ENCODE data around the gene GDPD3. TPM values are rescaled to one million over a fixed set of nuclear protein-coding genes. Genes with fewer than 3 reads are reported as not detected.

GDPD3 gene
- polyA plus RNA-seq, 3 donors from 2014 or later, result not detected

- DNase-seq, result peak; percentile 88 to 93 (median 93)
- Mint-ChIP-seq H3K9me3 (peaks cover 14 to 25% (median 23%) of the 10 kb centered on the region in 6 donors), H3K4me3 (peak within 1 kb of the TSS; percentile 86 to 92 (median 86)), H3K36me3 (peaks cover 11 to 23% (median 19%) of the 10 kb centered on the region in 3 donors), H3K27me3 (ENCODE audit: low read depth in 3 of 3) (peaks cover 5 to 11% (median 8%) of the 10 kb centered on the region in 3 donors), H3K27ac (peak within 1 kb of the TSS; percentile 91 to 95 (median 94)), H3K4me1 (peaks cover 35 to 42% of the 10 kb centered on the region in 2 donors)
Observed at GRCh38 chr16:30096105-30096861, 17.1 kb downstream of the GDPD3 start, which contains the start of gene YPEL3. YPEL3 (minus strand) TSS chr16:30096213; CDS start chr16:30095482, 731 bp downstream.

DNA sequence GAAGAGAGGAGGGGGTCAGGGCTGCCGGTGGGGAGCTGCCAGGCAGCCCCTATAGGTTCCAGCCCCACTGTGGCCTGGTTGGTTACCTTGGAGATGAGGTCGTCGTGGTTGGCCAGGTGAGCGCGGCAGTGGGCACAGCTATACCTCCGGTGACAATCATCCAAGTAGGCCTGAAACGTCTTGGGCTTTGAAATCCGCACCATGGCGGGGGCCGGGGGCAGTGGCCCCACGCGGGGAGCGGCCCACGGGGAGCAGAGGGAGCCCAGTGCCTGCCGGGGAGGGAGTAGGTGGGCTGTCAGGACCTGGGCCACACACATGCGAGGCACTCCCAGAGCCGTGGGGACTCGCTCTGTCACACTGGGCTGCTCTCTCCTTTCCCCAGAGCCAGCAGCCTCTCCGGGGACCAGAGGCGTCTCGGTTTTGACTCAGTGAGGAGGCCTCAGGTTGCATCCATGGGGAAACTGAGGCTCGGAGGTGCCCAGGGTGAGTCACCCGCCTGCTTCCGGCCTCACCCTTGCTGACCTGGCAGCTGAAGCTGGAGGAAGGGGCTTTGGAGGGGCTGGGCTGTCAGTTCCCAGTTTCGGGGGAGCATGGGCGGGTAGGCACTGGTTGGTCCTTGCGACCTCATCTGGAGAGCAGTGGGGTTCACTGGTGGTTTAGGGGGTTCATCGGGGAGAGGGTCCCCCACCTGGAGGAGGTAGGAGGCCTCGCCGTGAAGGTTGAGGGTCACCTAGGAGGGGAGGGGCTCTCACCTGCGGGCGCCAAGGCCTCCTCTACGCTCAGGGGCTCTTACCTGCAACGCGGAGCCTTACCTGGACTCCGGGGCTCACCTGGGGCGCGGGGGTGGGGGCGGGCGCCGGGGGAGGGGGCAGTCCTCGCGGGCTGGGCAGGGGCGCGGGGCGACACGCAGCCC lies 17.9 kb downstream of the GDPD3 start:
- peak overlapping the region; percentile 88 to 94 (median 93) for H3K27ac Mint-ChIP-seq
- peaks cover 5 to 11% (median 8%) of the 10 kb centered on the region in 3 donors for H3K27me3 Mint-ChIP-seq (ENCODE audit: low read depth in 3 of 3)
- H3K9me3 Mint-ChIP-seq, result peaks cover 14 to 25% (median 23%) of the 10 kb centered on the region in 6 donors
- peak in 2 of 3 donors; percentile 14 to 29 for DNase-seq
- peaks cover 11 to 23% (median 19%) of the 10 kb centered on the region in 3 donors for H3K36me3 Mint-ChIP-seq
- H3K4me3 Mint-ChIP-seq, result peak overlapping the region; percentile 86 to 92 (median 86)
- peaks cover 36 to 42% of the 10 kb centered on the region in 2 donors for H3K4me1 Mint-ChIP-seq

- Mint-ChIP-seq H3K4me1 (peaks cover 38 to 42% of the 10 kb centered on the region in 2 donors), H3K36me3 (peaks cover 11 to 23% (median 19%) of the 10 kb centered on the region in 3 donors), H3K4me3 (peak overlapping the region; percentile 86 to 92 (median 86)), H3K27me3 (ENCODE audit: low read depth in 3 of 3) (peaks cover 5 to 11% (median 8%) of the 10 kb centered on the region in 3 donors), H3K9me3 (peaks cover 14 to 25% (median 23%) of the 10 kb centered on the region in 6 donors), H3K27ac (peak overlapping the region; percentile 88 to 94 (median 93))
- DNase-seq, result no peak
Observed at GRCh38 chr16:30094541-30095165, 18.7 kb downstream of the GDPD3 start.

DNA sequence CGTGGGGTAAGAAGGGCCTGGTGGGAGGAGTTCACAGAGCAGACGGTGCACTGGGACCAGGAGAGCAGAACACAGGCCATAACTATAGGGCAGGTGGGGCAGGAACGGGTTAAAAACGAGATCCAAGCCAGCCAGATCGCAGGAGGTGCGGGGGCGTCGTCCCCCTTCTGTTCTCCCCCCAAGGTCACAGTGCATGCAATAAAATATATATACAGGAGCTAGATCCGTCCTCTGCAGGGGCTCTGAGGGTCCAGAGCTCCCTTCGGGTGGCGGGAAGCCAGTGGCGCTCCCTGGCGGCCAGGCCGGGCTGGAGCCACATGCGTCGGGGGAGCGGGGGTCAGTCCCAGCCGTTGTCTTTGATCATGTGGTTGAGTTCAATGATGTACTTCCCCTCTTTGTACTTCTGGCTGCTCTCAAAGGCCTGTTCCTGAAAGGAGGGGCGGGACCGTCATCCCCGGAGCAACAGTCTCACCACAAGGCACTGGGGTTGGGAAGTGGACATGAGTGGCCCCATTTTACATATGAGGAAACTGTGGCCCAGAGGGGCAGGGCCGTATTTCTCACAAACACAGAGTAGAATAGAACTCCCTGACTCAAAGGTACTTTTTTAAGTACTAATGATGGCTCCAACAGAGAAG lies 20.8 kb downstream of the GDPD3 start:
- H3K4me3 Mint-ChIP-seq, result peak overlapping the region; percentile 89 to 96 (median 93)
- peaks cover 8 to 14% (median 11%) of the 10 kb centered on the region in 6 donors for H3K9me3 Mint-ChIP-seq
- H3K27ac Mint-ChIP-seq, result peak overlapping the region; percentile 90 to 96 (median 93)
- peaks cover 37 to 42% of the 10 kb centered on the region in 2 donors for H3K4me1 Mint-ChIP-seq
- peaks cover 7 to 20% (median 14%) of the 10 kb centered on the region in 3 donors for H3K36me3 Mint-ChIP-seq
- H3K27me3 Mint-ChIP-seq (ENCODE audit: low read depth in 3 of 3), result peaks cover 3 to 11% (median 11%) of the 10 kb centered on the region in 3 donors
- peak; percentile 65 to 70 (median 66) for DNase-seq

- H3K27me3 Mint-ChIP-seq (ENCODE audit: low read depth in 3 of 3), result peaks cover under 1 to 10% (median 8%) of the 10 kb centered on the region in 3 donors
- peaks cover 4 to 22% (median 12%) of the 10 kb centered on the region in 3 donors for H3K36me3 Mint-ChIP-seq
- H3K4me3 Mint-ChIP-seq, result peak within 1 kb of the TSS; percentile 89 to 96 (median 93)
- peaks cover 34 to 38% of the 10 kb centered on the region in 2 donors for H3K4me1 Mint-ChIP-seq
- peak within 1 kb of the TSS; percentile 90 to 96 (median 93) for H3K27ac Mint-ChIP-seq
- peak; percentile 92 to 93 (median 92) for DNase-seq
- peaks cover 1 to 7% (median 4%) of the 10 kb centered on the region in 6 donors for H3K9me3 Mint-ChIP-seq
Observed at GRCh38 chr16:30091474-30092372, 21.6 kb downstream of the GDPD3 start, which contains the start of gene TBX6. TBX6 (minus strand) TSS chr16:30091924; CDS start chr16:30091193, 731 bp downstream.

- Mint-ChIP-seq H3K9me3 (peaks cover 0 to 1% (median 0%) of the 10 kb centered on the region in 6 donors), H3K4me3 (peak overlapping the region in 4 of 5 donors; percentile 13 to 66 (median 36)), H3K36me3 (peaks cover 4 to 22% (median 12%) of the 10 kb centered on the region in 3 donors), H3K27me3 (ENCODE audit: low read depth in 3 of 3) (peaks cover 0 to 8% (median 4%) of the 10 kb centered on the region in 3 donors), H3K4me1 (peaks cover 32 to 33% of the 10 kb centered on the region in 2 donors), H3K27ac (peak overlapping the region in 2 of 6 donors; percentile 53 to 66)
- DNase-seq, result no peak
Observed at GRCh38 chr16:30090610-30091331, 22.6 kb downstream of the GDPD3 start.

DNA sequence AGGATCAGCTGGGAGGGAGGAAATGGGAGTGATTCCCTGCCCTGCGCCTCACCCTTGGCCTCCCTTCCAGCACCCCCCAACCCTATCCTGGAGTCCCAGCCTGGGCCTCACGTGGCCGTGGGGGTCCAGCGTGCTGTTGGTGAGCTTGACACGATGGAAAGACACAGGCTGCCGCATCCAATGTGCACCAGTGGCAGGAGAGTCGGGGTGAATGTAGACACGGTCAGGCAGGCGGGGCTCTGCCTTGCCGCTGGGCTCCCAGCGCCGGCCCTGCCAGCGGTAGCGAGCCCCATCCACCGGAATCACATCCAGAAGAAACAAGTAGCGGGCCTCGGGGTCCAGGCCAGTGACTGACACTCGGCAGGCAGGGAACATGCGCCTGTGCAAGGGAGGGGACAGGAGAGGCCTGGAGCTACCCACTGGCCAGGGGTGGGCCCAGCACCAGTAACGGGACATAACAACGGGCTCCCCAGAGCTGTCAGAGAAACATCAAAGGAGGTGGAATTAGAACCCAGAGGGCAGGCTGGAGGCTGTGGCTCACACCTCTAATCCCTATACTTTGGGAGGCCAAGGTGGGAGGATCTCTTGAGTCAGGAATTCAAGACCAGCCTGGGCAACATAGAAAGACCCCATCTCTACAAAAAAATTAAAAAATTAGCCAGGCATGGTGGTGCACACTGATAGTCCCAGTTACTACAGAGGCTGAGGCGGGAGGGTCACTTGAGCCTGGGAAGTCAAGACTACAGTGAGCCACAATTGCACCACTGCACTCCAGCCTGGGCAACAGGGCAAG lies 24.3 kb downstream of the GDPD3 start:
- Mint-ChIP-seq H3K36me3 (peaks cover 4 to 18% (median 8%) of the 10 kb centered on the region in 3 donors), H3K4me1 (peaks cover 21 to 22% of the 10 kb centered on the region in 2 donors), H3K9me3 (no peaks in the 10 kb centered on the region), H3K27ac (no peak overlapping the region), H3K4me3 (no peak overlapping the region), H3K27me3 (ENCODE audit: low read depth in 3 of 3) (peaks cover 0 to 8% (median 0%) of the 10 kb centered on the region in 3 donors)
- no peak for DNase-seq

DNA sequence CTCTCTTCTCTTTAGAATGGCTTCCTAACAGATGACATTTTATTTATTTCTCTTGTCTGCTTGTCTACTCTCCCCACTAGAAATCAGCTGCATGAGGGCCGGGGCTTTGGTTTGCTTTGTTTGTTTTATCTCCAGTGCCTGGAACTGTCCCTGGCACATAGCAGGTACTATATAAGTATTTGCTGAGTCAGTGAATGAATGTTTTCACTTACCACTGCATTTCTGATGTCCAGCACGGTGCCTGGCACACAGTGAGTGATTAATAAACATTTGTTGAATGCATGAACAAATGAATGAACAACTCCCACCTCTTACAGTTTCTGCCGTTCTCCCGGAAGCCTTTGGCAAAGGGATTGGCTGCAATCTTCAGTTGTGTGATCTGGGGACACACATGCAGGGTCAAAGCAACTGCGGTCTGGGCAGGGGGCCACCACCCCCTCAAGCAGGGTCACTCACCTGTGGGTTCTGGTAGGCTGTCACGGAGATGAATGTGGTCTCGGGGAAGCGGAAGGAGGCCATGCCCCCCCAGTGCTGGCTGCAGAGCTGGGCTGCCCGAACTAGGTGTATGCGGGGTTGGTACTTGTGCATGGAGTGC lies 25.0 kb downstream of the GDPD3 start:
- no peaks in the 10 kb centered on the region for H3K9me3 Mint-ChIP-seq
- peak overlapping the region in 1 of 6 donors; percentile 49 for H3K27ac Mint-ChIP-seq
- no peak for DNase-seq
- peaks cover 4 to 18% (median 8%) of the 10 kb centered on the region in 3 donors for H3K36me3 Mint-ChIP-seq
- peaks cover 19 to 20% of the 10 kb centered on the region in 2 donors for H3K4me1 Mint-ChIP-seq
- peaks cover 0 to 8% (median 0%) of the 10 kb centered on the region in 3 donors for H3K27me3 Mint-ChIP-seq (ENCODE audit: low read depth in 3 of 3)
- no peak overlapping the region for H3K4me3 Mint-ChIP-seq

DNA sequence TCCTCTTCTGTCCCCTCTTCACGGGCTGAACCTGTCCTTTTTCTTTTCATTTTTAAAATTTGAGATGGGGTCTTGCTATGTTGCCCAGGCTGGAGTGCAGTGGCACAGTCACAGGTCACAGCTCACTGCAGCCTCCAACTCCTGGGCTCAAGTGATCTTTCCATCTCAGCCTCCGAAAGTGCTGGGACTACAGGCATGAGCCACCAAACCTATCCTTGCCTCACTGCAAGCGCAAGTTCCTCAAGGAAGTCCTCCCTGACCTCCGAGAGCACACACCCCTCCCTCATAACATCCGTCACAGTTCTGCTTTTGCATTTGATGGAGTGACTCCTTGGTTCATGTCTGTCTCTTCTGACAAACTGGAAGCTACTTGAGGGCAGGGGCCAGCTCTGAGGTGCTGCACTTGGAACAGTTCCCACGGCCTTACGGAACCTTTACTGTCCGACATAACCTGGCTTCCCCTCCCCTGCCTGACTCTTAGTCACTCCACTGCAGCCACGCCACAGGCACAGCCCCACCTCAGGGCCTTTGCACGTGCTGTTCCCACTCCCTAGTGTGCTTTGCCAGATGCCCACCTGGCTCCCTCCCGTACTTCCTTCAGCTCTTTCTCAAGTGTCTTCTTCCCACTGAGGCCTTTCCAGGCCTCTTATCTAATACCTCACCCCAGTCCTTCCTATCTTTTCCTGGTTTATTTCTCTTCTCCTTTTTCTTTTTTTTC lies 26.0 kb downstream of the GDPD3 start:
- no peak for DNase-seq
- Mint-ChIP-seq H3K4me3 (no peak overlapping the region), H3K9me3 (no peaks in the 10 kb centered on the region), H3K36me3 (peaks cover 0 to 22% (median 9%) of the 10 kb centered on the region in 3 donors), H3K27ac (peak overlapping the region in 5 of 6 donors; percentile 5 to 76 (median 22)), H3K4me1 (peaks cover 10 to 15% of the 10 kb centered on the region in 2 donors), H3K27me3 (ENCODE audit: low read depth in 3 of 3) (peaks cover 0 to 8% (median 0%) of the 10 kb centered on the region in 3 donors)
